GM12878 (cell line): ENCODE results near the gene DNMT1. TPM values are rescaled to one million over a fixed set of nuclear protein-coding genes. Genes with fewer than 3 reads are reported as not detected.

Experiments
- ATAC-seq: fragments of 200-7000 bp; cut with Tn5 transposase; 3 replicates; pipeline ENCODE4 v1.9.1; 2020; ENCODE audit warnings: mild to moderate bottlenecking, moderate library complexity
- BruUV-seq: library from RNA; stranded (reverse); fragments of 400-500 nt; replicated peaks from 2 replicates; lab custom pipeline; 2021; lab: Mats Ljungman, UMichigan
- CTCF ChIA-PET: fragments of 300-600 bp; sonication (Branson Sonifier 250); formaldehyde crosslinking; extraction: SDS; loops from one replicate; lab custom pipeline; 2021; ENCODE audit warnings: inconsistent platforms; lab: Yijun Ruan, JAX
- POLR2A ChIA-PET: fragments of 350-600 bp; formaldehyde crosslinking; extraction: SDS; loops from one replicate; lab custom pipeline; 2021; ENCODE audit warnings: inconsistent platforms; lab: Charles Lee
- RAD21 ChIA-PET: fragments of 300-600 bp; sonication (Branson Sonifier 250); formaldehyde crosslinking; loops from one replicate; lab custom pipeline; 2023; ENCODE audit warnings: antibody characterized with exemption; ENCODE audit not compliant: unreplicated experiment; lab: Charles Lee
- SMC1A ChIA-PET: fragments of 300-600 bp; sonication (Branson Sonifier 250); formaldehyde crosslinking; loops from one replicate; lab custom pipeline; 2023; ENCODE audit not compliant: unreplicated experiment, uncharacterized antibody; lab: Charles Lee
- DNase-seq: peaks from one replicate; pipeline ENCODE4 v3.0.0-alpha.2; 2011; ENCODE audit warnings: low read depth, low spot score
- FAIRE-seq: peaks from 3 replicates; lab custom pipeline; 2011; peaks lifted over from hg19 to GRCh38; lab: Jason Lieb, UNC
- H2AFZ ChIP-seq: 2 replicates; pipeline ENCODE4 v1.6.0; 2011; ENCODE audit warnings: low read depth, low read length, control low read depth; ENCODE audit not compliant: control insufficient read depth
- H3K27ac ChIP-seq: 2 replicates; pipeline ENCODE4 v1.5.1; 2011; ENCODE audit warnings: control low read depth; ENCODE audit not compliant: control insufficient read depth, insufficient read depth
- H3K27me3 ChIP-seq, 2 experiments: replicated peaks in 1 of 2; 2 replicates each; pipeline versions ENCODE4 v1.6.0 to v1.6.1; 2011; ENCODE audit warnings: low read length in 1 of 2; ENCODE audit not compliant: control insufficient read depth in 2 of 2, insufficient read depth in 2 of 2
- H3K36me3 ChIP-seq, 2 experiments: 2 replicates each; pipeline ENCODE4 v1.5.1; 2011; ENCODE audit warnings: low read length in 1 of 2; ENCODE audit not compliant: control insufficient read depth in 2 of 2, insufficient read depth in 2 of 2
- H3K4me1 ChIP-seq: 2 replicates; pipeline ENCODE4 v1.6.1; 2011; ENCODE audit warnings: mild to moderate bottlenecking, low read length, moderate library complexity, mixed read lengths; ENCODE audit not compliant: control insufficient read depth, insufficient read depth
- H3K4me2 ChIP-seq: 2 replicates; pipeline ENCODE4 v1.6.0; 2011; ENCODE audit warnings: control low read depth; ENCODE audit not compliant: control insufficient read depth, insufficient read depth
- H3K4me3 ChIP-seq: fragments of 200-600 bp; sonication (generic); 2 replicates; pipeline ENCODE4 v1.5.1; 2016
- H3K79me2 ChIP-seq: 2 replicates; pipeline ENCODE4 v1.6.0; 2011; ENCODE audit warnings: low read length; ENCODE audit not compliant: control insufficient read depth, insufficient read depth
- H3K9ac ChIP-seq: 2 replicates; pipeline ENCODE4 v1.8.0; 2011; ENCODE audit warnings: low read length, control low read depth, mixed read lengths; ENCODE audit not compliant: control insufficient read depth, insufficient read depth
- H3K9me3 ChIP-seq: replicated peaks from 3 replicates; pipeline ENCODE4 v1.5.1; 2011; ENCODE audit warnings: mild to moderate bottlenecking, low read length; ENCODE audit not compliant: control insufficient read depth, insufficient read depth
- H4K20me1 ChIP-seq: 2 replicates; pipeline ENCODE4 v1.6.0; 2011; ENCODE audit not compliant: control insufficient read depth, insufficient read depth
- CBX3 ChIP-seq: fragments of 200-600 bp; sonication (generic); IDR thresholded peaks from 2 replicates; pipeline ENCODE4 v1.6.1; 2016; ENCODE audit warnings: low read depth, borderline replicate concordance
- CHD4 ChIP-seq: fragments of 200-600 bp; sonication (generic); IDR thresholded peaks from 2 replicates; pipeline ENCODE4 v1.6.1; 2016; ENCODE audit warnings: mild to moderate bottlenecking
- E4F1 ChIP-seq: fragments of 450-650 bp; IDR thresholded peaks from 2 replicates; pipeline ENCODE4 v1.6.1; 2018; ENCODE audit warnings: borderline replicate concordance, mild to moderate bottlenecking; ENCODE audit not compliant: partially characterized antibody
- ESRRA ChIP-seq: IDR thresholded peaks from 2 replicates; pipeline ENCODE4 v1.6.1; 2012; ENCODE audit warnings: mild to moderate bottlenecking, low read length, improper control_type of control experiment
- MYB ChIP-seq: fragments of 150-350 bp; IDR thresholded peaks from 2 replicates; pipeline ENCODE4 v1.6.1; 2014; ENCODE audit warnings: mild to moderate bottlenecking, low read depth, low read length, borderline replicate concordance
- POLR2AphosphoS5 ChIP-seq: IDR thresholded peaks from 2 replicates; pipeline ENCODE4 v1.6.1; 2011; ENCODE audit warnings: mild to moderate bottlenecking, low read length, inconsistent platforms
- RAD21 ChIP-seq: IDR thresholded peaks from 2 replicates; pipeline ENCODE4 v1.6.1; 2011; ENCODE audit warnings: mild to moderate bottlenecking, low read depth, low read length, moderate library complexity; ENCODE audit not compliant: insufficient read depth
- RAD51 ChIP-seq: fragments of 450-650 bp; IDR thresholded peaks from 2 replicates; pipeline ENCODE4 v1.6.1; 2016; ENCODE audit warnings: moderate library complexity, mild to moderate bottlenecking, inconsistent platforms
- RBBP5 ChIP-seq: fragments of 200-600 bp; sonication (generic); conservative IDR thresholded peaks from 2 replicates; pipeline ENCODE4 v1.6.1; 2016
- STAT3 ChIP-seq: IDR thresholded peaks from 2 replicates; pipeline ENCODE4 v1.6.1; 2011; ENCODE audit warnings: low read depth, low read length, improper control_type of control experiment
- TCF3 ChIP-seq: IDR thresholded peaks from 2 replicates; pipeline ENCODE4 v1.6.1; 2012; ENCODE audit warnings: low read depth, mild to moderate bottlenecking, low read length, borderline replicate concordance; ENCODE audit not compliant: insufficient read depth
- WGBS: methylation state at CpG from one replicate; pipeline ENCODE4 v1.1.6; 2016; ENCODE audit warnings: low lambda C conversion rate; ENCODE audit not compliant: insufficient replicate concordance, insufficient coverage; ENCODE audit errors: missing lambda C conversion rate; 5-methylcytosine and 5-hydroxymethylcytosine counted together
- in situ Hi-C: fragments of 300-500 bp; cut with MboI; formaldehyde crosslinking; loops from 9 replicates; pipeline ENCODE4 v1.14.3; 2018; ENCODE audit warnings: mixed read lengths
- intact Hi-C: fragments of 100-400 bp; cut with micrococcal nuclease; formaldehyde crosslinking; loops from one replicate; pipeline ENCODE4 v1.14.2; 2022; ENCODE audit not compliant: unreplicated experiment
- polyA plus RNA-seq, 11 experiments: library from polyadenylated mRNA; depleted of rRNA in 4 of 11; unstranded in 6 of 11; stranded (reverse) in 5 of 11; fragments of >200 nt; fragmentation: Nextera tagmentation in 4 of 11; fragmentation: Illumina TruSeq in 1 of 11; extraction: Ambion mirVana in 4 of 11; extraction: Trizol in 1 of 11; gene quantifications; 1 replicate in 1 of 11; 2 replicates in 10 of 11; pipeline versions ENCODE4 v1.2.1 to v1.2.3, GENCODE V29; 2011 to 2016; ENCODE audit warnings: inconsistent platforms in 2 of 11, missing spikeins in 2 of 11, low read depth in 1 of 11
- total RNA-seq, 4 experiments: library from RNA; depleted of rRNA in 3 of 4; stranded (reverse); fragments of >200 nt in 3 of 4; fragmentation: Illumina TruSeq in 1 of 4; extraction: Trizol in 1 of 4; gene quantifications; 2 replicates each; pipeline versions ENCODE4 v1.2.1 to v1.2.3, GENCODE V29; 2013 to 2021

Gene DNMT1
- total and polyA plus RNA-seq, 10 of the 15 experiments (the other 5 are each of a cell fraction or from before 2014, with no cell fraction given): 70.0 to 290 (median 133) TPM

- no peak for ATAC-seq
- no peaks in the 10 kb centered on the region for H4K20me1 ChIP-seq
- POLR2A ChIA-PET: no interaction called here
- H3K4me1 ChIP-seq: no peaks in the 10 kb centered on the region
- FAIRE-seq: no peak
- peaks cover 62 to 77% of the 10 kb centered on the region in 2 experiments for H3K36me3 ChIP-seq
- in situ Hi-C loops: no loop called here
- RAD21 ChIA-PET: no interaction called here
- TF ChIP-seq STAT3: no peak
- no peak for TF ChIP-seq CBX3
- TF ChIP-seq CHD4: no peak
- TF ChIP-seq ESRRA: no peak
- TF ChIP-seq RBBP5: no peak
- no peak for TF ChIP-seq RAD21
- no peak for TF ChIP-seq POLR2AphosphoS5
- no peak for TF ChIP-seq TCF3
- TF ChIP-seq E4F1: no peak
- TF ChIP-seq RAD51: no peak
- TF ChIP-seq MYB: no peak
- TF ChIP-seq, all 136 proteins: peak for 0
- WGBS: 91% methylated on average over 23 of the region's 23 CpGs
- Histone ChIP-seq H2AFZ (no peak overlapping the region), H3K4me3 (no peak overlapping the region), H3K79me2 (no peaks in the 10 kb centered on the region), H3K27me3 (no peaks in the 10 kb centered on the region), H3K4me2 (no peak overlapping the region), H3K9me3 (no peaks in the 10 kb centered on the region), H3K27ac (no peak overlapping the region), H3K9ac (no peak overlapping the region)
- intact Hi-C loops: no loop called here
- SMC1A ChIA-PET: no interaction called here
- DNase-seq: no peak
- CTCF ChIA-PET: no interaction called here
- BruUV-seq: no TSS peak
Observed at GRCh38 chr19:10139952-10140351, 54.8 kb downstream of the DNMT1 start.
